NCI-H146 treated with DMSO at 0.1 percent for 48 hours (cell line): Measurements from ENCODE around the gene PRKD1.
"Not testable (repeated sequence)": the region's sequence is repeated elsewhere in the genome, so short reads cannot be mapped to it uniquely, and the experiment has no call there.

Experiments used
- DNase-seq: peaks from one replicate; lab custom pipeline; 2025; ENCODE audit not compliant: unreplicated experiment; lab: John Stamatoyannopoulos, UW

Gene PRKD1

DNA sequence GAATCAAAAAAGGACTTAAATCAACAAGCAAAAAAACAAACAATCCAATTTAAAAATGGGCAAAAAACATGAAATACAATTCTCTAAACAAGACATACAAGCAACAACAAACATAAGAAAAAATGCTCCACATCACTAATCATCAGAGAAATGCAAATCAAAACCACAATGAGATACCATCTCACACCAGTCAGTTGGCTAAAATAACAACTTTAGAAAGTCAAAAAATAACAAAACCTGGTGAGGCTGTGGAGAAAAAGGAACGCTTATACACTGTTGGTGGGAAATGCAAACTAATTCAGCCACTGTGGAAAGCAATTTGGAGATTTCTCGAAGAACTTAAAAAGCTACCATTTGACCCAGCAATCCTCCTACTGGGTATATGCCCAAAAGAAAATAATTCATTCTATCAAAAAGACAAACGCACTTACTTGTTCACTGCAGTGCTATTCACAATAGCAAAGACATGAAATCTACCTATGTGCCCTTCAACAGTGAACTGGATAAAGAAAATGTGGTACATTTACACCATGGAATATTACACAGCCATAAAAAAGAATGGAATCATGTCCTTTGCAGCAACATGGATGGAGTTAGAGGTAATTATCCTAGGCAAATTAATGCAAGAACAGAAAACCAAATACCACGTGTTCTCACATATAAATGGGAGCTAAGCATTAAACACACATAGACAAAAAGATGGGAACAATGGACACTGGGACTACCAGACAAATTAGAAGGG is 26.9 kb downstream of the PRKD1 start:
- DNase-seq, result no peak

DNA sequence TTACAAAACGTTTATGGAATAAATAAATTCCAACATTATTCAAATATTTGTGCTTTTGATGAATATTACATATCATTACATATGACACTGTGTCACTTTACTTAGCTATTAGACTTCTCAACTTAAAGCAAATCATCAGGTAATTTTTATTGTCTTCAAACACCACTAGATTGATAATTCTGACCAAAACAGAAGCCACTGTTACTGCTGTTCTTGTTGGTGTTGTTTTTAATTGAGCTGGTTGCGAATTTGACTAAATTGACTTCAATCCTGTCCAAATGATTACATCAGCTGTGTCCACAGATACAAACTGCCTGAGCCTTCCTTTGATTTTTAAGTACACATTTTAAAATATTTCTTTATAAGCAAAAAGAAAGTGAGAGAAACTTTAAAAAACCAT is 29.2 kb downstream of the PRKD1 start:
- no peak for DNase-seq

DNA sequence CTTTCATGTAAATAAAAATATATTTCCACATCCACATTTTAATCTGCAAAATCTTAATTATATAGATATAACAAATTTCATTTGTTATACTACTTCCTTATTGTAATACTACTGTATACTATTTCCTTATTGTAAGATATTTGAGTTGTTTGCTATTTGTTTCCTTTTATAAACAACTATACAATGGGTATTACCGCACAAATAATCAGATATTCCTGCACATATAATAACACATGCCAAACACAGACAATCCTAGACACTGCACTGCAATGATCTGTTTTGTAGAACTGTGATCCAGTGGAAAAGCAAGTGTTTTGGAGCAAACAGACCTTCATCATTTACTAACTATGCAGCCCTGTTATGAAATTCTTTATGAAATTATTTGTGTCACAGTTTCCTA is 30.5 kb downstream of the PRKD1 start:
- DNase-seq, result no peak

DNA sequence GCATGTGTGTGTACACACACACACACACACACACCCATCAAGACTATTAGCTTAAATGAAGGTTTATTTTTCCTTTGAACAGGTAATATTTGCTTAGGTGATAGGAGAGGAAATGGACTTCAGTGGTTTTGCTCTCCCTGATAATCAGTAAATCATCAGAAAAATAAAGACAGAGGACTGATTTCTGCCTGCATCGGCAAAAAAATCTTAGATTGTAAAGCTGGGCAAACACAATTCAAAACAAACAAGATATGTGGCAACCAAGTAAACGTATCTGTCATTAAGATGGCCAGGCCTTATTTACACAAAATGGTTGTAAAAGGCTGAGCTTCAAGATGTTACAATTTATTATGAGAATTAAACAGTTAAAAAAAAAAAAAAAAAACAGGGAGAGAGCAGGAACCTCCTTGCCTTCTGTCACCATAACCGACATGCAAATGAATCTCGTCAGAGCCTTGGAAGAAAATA is 31.3 kb downstream of the PRKD1 start:
- peak; percentile 88 for DNase-seq

DNA sequence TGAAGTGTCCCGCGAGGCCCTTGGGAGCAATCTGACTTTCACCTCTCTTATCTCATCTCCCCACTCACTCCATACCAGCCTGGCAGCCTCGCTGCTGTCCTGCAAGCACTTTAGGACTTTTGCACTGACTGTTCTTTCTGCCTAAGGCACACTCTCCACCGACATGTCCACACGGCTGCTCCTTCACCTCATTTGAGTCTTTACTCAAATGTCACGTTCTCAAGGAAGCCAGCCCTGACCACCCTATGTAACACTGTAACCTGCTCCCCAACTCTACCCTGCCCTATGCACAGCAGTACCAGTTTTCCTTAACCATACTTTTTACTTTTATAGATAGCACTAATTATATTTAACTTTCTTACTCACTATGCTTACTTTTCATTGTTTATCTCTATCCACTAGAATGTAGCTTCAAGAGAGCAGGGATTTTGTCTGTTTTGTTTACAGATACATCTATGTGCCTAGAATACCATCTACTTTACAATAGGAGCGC is 32.0 kb downstream of the PRKD1 start:
- DNase-seq, result peak; percentile 17

DNA sequence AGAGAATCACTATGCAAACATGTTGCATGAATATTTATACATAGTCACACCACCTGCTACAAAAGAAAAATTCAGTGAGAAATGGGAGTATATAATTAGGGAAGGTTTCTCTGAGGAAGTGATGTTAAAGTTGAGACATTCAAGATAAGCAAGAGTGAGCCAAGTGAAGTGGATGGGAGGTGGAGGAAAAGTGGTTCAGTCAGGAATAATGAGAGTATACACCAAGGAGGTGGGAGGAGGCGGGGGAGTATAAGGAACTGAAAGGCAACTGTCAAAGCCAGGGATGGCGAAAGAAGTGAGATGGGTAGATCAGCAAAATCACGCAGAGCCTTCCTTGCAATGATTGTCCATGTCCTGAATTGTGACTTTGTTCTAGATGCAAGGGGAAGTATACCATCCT is 33.7 kb downstream of the PRKD1 start:
- no peak for DNase-seq

DNA sequence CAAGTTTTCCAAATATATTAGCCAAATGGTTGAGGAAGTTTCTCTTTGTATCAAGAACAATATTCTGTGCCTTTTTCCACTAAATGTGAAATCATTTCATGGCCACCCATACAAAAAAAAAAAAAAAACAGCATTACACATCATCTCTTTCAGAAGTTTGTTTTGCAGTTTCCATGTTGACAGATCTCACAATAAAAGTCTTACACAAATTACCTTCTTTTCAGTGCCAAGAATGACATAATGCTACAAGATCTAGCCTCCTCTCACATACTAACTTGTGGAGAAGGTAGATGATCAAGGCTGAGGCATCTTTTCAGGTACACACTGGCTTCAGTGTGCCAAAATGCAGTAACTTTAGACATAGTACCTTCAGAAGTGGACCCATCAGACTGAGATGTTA is 35.3 kb downstream of the PRKD1 start:
- DNase-seq, result no peak

DNA sequence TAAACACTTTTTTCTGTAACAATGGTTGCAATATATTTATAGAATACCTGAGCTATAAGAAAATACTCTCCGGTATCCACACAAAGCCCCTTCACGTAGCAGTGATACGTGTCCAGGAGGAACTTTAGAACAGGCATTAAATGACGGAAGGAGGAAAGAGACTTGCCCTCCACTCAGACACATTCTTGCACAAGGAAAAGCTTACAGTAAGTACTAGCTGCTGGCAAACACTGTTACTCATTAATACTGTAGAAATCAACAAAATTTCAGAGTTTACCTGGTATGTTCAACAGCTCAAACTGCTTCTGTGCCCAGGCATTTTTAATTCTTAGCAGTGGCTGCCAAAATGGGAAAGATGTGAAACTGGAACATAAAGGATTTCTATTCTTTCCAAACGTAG is 41.7 kb downstream of the PRKD1 start:
- no peak for DNase-seq

DNA sequence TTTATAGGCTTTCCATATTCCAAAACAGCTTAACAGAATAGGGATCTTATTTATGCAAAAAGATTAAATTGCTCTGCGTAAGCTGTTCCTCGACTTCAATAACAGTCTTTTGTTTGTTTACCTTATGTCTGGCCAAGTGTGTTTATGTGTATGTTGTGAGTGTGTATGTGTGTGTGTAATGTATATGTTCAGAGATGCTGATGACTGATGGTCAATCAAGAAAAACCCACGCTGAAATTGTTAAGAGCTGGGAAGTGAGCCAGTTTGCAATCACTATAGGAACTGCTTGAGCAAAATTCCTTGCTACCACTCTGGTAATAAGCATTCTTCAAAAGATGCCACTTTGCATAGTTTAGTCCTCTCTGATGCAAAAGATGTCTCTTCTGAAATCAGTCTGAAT is 59.6 kb downstream of the PRKD1 start:
- no peak for DNase-seq

DNA sequence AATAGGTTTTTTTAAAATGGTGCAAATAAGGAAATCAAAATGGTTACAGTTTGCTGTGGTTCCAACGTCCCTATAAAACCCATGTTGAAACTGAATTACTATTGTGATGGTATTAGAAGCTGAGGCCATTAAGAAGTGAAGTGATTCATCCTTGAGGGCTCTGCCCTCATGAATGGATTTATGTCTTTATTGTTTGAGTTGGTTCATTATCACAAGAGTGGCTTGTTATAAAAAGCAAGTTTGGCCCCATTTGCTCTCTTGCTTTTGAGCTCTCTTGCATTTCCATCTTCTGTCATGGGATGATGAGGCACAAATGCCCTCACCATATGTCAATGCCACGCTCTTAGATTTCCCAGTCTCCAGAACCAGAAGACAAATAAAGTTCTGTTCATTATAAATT is 62.3 kb downstream of the PRKD1 start:
- DNase-seq, result no peak

DNA sequence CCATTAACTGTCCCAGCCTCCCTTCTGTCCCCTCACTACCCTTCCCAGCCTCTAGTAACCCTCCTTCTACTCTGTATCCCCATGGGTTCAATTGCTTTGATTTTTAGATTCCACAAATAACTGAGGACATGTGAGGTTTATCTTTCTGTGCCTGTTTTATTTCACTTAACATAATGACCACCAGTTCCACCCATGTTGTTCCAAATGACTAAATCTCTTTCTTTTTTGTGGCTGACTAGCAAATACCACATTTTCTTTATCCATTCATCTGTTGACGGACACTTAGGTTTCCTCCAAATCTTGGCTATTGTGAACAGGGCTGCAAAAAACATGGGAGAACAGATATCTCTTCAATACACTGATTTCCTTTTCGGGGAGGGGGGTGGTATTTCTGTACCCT is 65.7 kb downstream of the PRKD1 start:
- no peak for DNase-seq

DNA sequence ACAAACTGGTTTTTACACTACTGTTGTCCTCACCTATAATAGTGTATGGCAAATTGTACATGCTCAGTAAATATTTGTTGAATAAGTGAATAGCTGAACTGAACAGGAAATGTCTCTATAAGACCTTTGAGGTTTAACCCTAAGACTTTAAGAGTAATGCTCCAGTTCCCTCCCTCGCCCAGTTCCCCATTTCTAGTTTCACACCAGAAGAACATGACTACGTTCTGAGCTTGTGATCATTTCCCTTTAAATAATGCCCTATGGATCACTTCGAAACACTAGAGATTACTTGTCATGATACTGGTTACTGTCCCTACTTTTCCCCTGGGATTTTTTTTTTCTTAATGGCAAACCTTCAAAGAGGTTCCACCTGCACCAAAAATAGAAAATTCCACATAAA is 69.3 kb downstream of the PRKD1 start:
- DNase-seq, result no peak

DNA sequence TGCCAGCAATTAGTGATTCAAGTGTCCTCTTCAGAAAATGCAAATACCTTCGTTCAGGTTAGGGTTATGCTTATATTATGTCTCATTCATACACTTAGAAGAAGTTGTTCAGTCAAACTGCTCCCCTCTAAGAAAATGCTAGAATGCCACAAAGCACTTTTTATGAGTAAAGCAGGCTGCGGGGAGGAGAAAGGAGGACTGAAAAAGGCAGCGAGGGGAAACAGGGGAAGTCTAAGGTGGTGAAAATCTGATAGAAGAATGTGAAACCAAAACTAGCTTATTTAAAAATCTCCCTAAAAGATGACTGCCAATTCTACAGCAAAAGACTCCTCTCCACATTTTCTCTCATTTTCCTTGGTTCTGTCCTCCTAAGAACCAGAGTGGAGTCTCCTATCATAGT is 70.1 kb downstream of the PRKD1 start:
- no peak for DNase-seq

DNA sequence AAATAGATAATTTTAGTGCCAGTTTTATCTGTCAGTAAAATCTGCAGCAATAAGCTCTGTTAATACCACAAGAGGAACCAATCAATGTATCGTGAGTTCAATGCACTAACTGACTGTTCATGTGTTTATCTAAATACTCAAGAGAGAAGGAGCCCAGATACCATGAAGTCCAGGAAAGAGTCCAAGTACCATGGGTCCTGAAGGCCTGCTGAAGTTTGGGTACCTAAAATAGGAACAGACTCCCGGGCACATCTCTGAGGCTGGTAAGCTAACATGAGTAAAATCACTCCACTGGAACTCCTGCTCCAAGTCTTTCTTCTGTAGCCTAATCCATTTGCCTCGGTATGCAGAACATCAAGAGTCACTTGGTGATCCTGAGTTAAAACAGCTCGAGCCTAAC is 71.1 kb downstream of the PRKD1 start:
- no peak for DNase-seq

DNA sequence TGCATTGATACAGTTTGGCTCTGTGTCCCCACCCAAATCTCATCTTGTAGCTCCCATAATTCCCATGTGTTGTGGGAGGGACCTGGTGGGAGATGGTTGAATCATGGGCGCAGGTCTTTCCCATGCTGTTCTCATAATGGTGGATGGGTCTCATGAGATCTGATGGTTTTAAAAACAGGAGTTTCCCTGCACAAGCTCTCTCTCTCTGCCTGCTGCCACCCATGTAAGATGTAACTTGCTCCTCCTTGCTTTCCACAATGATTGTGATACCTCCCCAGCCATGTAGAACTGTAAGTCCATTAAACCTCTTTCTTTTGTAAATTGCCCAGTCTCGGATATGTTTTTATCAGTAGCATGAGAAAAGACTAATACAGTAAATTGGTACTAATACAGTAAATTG is 74.0 kb downstream of the PRKD1 start:
- DNase-seq, result not testable (repeated sequence)

DNA sequence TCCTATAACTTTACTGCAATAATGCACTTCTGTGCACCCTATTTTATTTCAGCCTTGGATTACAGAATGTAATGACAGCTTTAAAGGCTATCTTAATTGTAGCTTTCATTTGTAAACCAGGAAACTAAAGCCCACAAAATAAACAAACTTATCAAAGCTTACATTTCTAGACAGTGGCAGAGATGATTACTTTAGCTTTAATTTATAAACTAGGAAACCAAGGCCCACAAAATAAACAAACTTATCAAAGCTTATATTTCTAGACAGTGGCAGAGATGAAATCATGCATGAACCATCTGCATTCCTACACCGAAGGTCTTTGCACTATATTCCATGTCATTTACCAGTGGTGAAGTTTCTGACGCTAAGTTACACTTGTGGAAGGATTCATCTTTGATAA is 74.4 kb downstream of the PRKD1 start:
- no peak for DNase-seq

DNA sequence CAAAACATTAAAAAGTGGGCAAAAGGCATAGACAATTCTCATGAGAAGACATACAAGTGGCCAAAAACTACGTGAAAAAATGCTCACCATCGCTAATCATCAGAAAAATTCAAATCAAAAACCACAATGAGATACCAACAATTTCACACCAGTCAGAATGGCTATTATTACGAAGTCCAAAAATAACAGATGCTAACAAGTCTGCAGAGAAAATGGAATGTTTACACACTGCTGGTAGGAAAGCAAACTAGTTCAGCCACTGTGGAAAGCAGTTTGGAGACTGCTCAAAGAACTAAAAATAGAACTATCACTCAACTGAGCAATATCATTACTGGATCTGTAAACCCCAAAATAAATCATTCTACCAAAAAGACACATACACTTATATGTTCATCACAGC is 76.2 kb downstream of the PRKD1 start:
- no peak for DNase-seq

DNA sequence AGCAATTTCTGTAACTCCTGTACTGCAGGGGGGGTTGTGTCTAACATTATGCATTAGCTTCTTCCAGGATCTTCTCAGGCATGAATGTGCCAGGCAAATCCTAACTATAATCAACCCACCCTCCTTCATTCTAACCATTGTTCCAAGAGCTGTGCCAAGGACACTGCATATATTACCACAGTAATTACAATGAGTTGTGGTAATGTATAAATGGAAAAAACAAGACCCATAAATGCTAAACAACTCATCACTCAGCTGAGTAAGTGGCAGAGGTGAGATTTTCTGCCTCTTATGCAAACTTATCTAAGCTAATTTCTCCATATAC is 80.6 kb downstream of the PRKD1 start:
- DNase-seq, result no peak

DNA sequence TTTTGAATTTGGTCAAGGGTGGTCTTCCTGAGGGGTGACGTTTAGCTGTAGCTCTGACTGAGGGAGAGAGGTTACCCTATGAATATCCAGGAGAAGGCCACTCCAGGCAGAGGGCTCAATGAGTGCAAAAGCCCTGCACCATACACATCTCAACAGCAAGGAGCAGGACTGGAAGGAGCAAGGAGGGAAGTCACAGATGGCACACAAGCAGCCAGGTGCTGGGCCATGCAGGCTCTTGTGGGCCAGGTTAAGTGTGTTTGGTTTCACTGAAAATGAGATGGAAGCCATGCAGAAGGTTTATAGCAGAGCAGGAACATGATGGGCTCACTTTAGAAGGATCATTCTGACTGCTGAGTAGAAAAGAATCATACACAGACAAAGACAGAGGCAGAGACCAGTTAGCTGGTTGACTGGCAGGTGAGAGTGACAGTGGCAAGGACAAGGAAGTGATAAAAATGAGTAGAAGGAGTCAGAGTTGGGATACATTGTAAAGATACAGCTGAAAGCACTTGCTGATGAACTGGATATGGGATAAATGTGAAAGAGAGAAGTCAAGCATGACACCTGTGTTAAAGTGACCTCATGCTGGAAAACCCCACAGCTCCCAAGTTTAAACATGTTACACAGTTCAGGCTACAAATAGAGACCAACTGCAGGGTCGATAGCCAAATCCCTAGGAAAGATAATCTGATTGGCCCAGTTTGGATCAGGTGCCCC is 81.2 kb downstream of the PRKD1 start:
- no peak for DNase-seq

DNA sequence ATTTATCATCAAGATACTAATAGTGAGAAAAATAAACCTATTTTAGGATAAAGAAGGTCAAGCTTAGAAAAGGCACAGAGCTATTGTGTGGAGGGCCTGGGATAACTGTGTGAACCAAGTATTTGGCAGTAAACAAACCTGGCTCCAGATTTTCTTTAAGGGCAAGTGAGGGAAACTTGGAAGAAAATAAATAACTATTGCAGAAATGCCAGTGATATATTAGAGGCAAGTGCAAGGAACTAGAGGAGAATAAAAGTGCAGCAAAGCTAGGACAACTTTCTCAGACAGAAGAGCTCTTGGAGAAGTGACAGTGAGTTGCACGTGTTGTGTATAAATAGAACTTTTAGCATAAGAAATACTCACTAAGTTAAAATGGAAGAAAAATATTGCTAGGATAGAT is 83.7 kb downstream of the PRKD1 start:
- DNase-seq, result no peak

DNA sequence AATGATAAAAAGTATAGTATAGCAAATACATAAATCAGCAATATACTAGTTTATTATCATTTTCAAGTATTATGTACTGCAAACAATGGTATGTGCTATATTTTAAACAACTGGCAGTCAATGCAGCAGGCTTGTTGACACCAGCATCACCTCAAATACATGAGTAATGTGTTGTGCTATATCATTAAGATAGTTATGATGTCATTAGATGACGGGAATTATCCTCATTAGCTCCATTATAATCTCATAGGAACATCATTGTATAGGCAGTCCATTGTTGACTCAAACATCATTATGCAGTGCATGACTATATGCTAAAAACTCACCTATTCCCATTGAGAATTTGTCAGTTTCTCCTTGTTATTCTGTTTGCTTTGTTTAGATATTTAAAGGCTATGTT is 85.4 kb downstream of the PRKD1 start:
- DNase-seq, result no peak

DNA sequence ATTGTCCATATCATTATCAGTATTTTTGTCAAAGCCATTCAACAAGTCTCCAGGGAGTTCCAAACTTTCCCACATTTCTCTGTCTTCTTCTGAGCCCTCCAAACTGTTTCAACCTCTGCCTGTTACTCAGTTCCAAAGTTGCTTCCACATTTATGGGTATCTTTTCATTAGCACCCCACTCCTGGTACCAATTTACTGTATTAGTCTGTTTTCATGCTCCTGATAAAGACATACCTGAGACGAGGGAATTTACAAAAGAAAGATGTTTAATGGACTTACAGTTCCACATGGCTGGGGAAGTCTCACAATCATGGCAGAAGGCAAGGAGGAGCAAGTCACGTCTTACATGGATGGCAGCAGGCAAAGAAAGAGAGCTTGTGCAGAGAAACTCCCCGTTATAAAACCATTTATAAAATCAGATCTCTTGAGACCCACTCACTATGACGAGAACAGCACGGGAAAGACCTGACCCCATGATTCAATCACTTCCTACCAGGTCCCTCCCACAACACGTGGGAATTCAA is 87.2 kb downstream of the PRKD1 start:
- not testable (repeated sequence) for DNase-seq
